ENCODE measurements around the gene AKAP13. TPM values are rescaled to one million over a fixed set of nuclear protein-coding genes. Genes with fewer than 3 reads are reported as not detected.

AKAP13 gene
- total RNA-seq, 1 donor from 2014 or later, result 443 TPM

DNA sequence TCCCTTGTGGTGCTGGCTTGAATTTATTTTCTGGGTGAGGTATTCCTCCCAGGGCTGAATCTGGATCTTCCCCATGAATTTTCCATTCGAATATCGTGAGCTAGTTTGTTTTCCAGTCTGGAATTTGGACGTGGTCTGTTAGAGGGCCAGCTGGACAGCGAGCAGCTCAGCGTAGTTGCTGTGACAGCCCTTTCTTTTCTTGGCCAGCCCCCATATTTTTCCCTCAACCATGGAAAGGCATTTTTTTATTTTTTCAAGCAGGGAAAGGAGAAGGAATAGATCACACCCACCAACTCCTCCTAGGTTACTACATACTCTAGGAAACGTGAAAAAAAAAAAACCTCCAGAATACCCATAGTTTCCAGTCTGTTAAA is 262.3 kb downstream of the AKAP13 start:
- intact Hi-C loops (cut with DNase I), result no loop called here
- TF ChIP-seq, protein P1, sequence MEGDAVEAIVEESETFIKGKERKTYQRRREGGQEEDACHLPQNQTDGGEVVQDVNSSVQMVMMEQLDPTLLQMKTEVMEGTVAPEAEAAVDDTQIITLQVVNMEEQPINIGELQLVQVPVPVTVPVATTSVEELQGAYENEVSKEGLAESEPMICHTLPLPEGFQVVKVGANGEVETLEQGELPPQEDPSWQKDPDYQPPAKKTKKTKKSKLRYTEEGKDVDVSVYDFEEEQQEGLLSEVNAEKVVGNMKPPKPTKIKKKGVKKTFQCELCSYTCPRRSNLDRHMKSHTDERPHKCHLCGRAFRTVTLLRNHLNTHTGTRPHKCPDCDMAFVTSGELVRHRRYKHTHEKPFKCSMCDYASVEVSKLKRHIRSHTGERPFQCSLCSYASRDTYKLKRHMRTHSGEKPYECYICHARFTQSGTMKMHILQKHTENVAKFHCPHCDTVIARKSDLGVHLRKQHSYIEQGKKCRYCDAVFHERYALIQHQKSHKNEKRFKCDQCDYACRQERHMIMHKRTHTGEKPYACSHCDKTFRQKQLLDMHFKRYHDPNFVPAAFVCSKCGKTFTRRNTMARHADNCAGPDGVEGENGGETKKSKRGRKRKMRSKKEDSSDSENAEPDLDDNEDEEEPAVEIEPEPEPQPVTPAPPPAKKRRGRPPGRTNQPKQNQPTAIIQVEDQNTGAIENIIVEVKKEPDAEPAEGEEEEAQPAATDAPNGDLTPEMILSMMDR (IDR thresholded peaks at IDR 0.05), result no peak
- no peaks in the 10 kb centered on the region for H3K27me3 ChIP-seq (ENCODE audit: low read depth)
- H3K4me3 ChIP-seq, result no peak overlapping the region
- peaks cover 86% of the 10 kb centered on the region for H3K36me3 ChIP-seq
- no peaks in the 10 kb centered on the region for H3K9me3 ChIP-seq
- peak; percentile 25 to 65 for ATAC-seq
- H3K4me1 ChIP-seq, result peaks cover 80% of the 10 kb centered on the region
- peak overlapping the region; percentile 69 for H3K27ac ChIP-seq
- no peak for DNase-seq

DNA sequence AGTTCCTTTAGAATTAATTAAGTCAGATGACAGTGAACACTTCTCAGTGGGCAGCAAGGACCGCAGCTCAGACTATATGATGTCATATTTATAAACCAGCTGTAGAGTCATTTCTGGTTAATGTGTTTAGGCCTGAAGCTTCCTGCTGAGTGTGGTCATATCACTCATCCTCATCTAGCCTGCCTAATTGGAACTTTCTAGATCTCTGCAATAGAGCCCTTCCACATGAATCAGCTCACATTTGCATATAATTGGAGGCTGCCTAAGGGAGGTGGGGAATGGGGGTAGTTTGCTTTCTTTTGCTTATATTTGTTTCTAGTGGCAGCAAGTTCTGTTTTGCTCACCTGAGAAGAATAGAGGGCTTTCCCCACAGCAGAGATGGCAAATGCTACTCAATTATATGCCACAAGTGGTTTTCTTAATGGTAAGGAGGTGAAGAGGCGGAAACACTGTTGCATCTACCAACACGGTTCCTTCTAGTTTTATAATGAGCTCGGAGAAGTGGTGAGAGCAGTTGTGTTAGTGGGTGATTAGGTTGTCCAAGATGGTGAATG is 266.2 kb downstream of the AKAP13 start:
- Histone ChIP-seq H3K9me3 (no peaks in the 10 kb centered on the region), H3K4me1 (peaks cover 88% of the 10 kb centered on the region), H3K27ac (peak overlapping the region; percentile 28), H3K36me3 (peaks cover 81% of the 10 kb centered on the region), H3K27me3 (ENCODE audit: low read depth) (no peaks in the 10 kb centered on the region), H3K4me3 (no peak overlapping the region)
- DNase-seq (no peak), ATAC-seq (peak; percentile 34 to 52)
- TF ChIP-seq, protein P1 (IDR thresholded peaks at IDR 0.05), result no peak
- intact Hi-C loops (cut with DNase I), result no loop called here

DNA sequence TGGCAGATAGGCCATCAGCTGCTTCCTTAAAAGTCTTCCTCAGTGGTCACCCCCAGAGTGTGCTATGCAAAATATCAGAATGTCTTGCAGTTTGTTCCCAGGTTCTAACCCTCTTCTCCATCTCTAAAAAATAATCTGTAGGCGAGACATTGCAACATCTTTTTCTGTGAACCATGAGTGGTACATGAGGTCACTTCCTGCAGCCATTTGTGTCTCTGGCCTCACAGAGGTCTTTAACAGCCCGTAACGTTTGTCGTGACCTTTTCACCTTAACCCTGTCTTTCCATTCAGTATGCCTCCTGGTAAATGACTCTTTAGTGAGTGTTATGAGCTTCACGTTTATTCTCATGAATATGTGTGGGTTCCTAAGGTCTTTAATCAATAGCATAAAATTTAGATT is 269.0 kb downstream of the AKAP13 start:
- intact Hi-C loops (cut with DNase I), result no loop called here
- ATAC-seq (peak; percentile 74 to 84), DNase-seq (no peak)
- peaks cover 69% of the 10 kb centered on the region for H3K4me1 ChIP-seq
- TF ChIP-seq, protein P1 (IDR thresholded peaks at IDR 0.05), result no peak
- peaks cover 83% of the 10 kb centered on the region for H3K36me3 ChIP-seq
- H3K9me3 ChIP-seq, result no peaks in the 10 kb centered on the region
- H3K27ac ChIP-seq, result peak overlapping the region; percentile 31
- H3K27me3 ChIP-seq (ENCODE audit: low read depth), result no peaks in the 10 kb centered on the region
- H3K4me3 ChIP-seq, result no peak overlapping the region

DNA sequence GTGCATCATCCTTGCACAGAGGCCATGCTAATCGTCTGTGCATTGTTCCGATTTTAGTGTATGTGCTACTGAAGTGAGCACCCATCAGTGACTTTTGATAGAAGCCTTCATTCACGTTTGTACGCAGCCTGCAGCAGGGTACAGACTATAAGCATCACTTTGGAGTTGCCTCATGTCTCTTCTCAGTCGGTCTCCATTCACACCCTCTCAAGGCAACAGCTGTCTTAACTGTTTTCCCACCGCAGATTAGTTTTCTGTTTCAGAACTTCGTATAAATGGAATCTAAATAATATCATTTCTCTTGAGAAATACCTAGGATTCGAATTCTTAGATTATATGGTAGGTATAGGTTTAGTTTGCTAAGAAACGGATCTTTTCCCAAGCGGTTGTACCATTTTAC is 271.1 kb downstream of the AKAP13 start:
- Histone ChIP-seq H3K4me1 (peaks cover 48% of the 10 kb centered on the region), H3K27ac (peak overlapping the region; percentile 13), H3K27me3 (ENCODE audit: low read depth) (no peaks in the 10 kb centered on the region), H3K9me3 (no peaks in the 10 kb centered on the region), H3K4me3 (no peak overlapping the region), H3K36me3 (peaks cover 84% of the 10 kb centered on the region)
- intact Hi-C loops (cut with DNase I), result no loop called here
- TF ChIP-seq, protein P1 (IDR thresholded peaks at IDR 0.05), result no peak
- ATAC-seq, result no peak
- no peak for DNase-seq

DNA sequence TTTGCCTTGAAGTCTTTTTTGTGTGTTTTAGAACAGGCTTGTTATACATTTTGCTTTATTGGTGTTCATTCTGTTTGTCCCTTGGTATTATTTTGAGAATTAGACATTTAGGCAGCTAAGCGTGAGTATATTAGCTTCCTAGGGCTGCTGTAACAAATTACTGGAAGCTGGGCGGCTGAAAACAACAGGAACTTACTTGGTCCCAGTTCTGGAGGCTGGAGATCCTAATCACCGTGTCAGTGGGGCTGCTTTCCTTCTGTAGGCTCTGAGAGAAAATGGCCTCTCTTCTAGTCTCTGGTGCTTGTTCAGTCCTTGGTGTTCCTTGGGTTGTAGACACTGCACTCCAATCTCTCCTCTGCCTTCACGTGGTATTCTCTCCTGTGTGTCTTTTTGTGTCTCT is 272.1 kb downstream of the AKAP13 start:
- no peaks in the 10 kb centered on the region for H3K9me3 ChIP-seq
- H3K4me1 ChIP-seq, result peaks cover 39% of the 10 kb centered on the region
- peaks cover 84% of the 10 kb centered on the region for H3K36me3 ChIP-seq
- no peak overlapping the region for H3K4me3 ChIP-seq
- intact Hi-C loops (cut with DNase I), result no loop called here
- no peak for DNase-seq
- peak overlapping the region; percentile 13 for H3K27ac ChIP-seq
- H3K27me3 ChIP-seq (ENCODE audit: low read depth), result no peaks in the 10 kb centered on the region
- TF ChIP-seq, protein P1 (IDR thresholded peaks at IDR 0.05), result no peak
- no peak for ATAC-seq
